SIG-M5 (cell line): ENCODE data around the gene CUBN.

ENCODE experiments used
- DNase-seq: peaks from one replicate; lab custom pipeline; 2025; lab: John Stamatoyannopoulos, UW

The CUBN gene

DNA sequence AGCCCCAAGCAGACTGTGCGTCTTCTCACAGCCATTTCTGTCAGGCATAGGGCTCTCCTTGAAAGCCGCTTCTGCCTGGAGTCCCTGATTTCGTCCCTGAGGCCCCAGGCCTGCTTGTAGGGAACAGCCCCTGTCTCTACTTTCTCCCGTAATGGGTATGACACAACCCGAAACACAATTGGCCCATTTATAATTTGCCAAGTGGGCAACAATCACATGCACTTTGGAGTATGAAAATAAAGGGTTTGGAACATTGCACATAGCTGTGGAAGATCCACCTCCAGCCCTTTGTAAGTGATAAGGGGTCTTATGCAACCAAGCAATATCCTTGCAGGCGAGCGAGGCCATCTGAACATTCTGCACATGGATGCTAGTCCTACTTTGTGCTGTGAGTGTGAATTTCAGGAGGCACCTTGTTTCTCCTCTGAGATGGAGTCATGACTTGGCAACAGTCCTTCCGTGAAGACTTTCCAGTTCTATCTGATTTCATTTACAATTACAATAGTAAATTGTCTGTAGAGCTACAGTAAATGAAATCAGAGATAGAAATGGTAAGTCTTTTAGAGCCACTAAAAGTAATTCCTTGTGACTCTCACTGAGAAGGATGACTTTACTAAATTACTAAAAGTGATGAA is 141.5 kb downstream of the CUBN start:
- no peak for DNase-seq

DNA sequence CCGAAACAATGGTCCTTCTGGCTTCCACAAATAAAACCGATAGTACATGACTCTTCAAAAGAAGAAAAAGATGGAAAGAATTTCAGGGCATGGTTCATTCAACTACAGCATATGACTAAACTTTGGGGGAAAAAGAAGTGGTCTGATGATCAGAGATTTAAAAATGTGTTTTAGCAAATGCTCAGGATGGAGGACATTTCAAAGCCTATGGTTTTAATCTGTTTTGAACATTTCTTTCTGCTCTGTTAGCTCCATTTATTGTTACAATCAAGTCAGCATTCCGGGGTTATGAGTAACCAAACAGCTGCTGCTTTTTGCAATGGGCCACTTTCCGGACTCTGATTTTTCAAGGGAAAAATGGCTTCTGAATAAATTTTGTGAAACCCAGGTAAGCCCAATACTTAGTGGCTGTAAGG is 142.4 kb downstream of the CUBN start:
- no peak for DNase-seq

DNA sequence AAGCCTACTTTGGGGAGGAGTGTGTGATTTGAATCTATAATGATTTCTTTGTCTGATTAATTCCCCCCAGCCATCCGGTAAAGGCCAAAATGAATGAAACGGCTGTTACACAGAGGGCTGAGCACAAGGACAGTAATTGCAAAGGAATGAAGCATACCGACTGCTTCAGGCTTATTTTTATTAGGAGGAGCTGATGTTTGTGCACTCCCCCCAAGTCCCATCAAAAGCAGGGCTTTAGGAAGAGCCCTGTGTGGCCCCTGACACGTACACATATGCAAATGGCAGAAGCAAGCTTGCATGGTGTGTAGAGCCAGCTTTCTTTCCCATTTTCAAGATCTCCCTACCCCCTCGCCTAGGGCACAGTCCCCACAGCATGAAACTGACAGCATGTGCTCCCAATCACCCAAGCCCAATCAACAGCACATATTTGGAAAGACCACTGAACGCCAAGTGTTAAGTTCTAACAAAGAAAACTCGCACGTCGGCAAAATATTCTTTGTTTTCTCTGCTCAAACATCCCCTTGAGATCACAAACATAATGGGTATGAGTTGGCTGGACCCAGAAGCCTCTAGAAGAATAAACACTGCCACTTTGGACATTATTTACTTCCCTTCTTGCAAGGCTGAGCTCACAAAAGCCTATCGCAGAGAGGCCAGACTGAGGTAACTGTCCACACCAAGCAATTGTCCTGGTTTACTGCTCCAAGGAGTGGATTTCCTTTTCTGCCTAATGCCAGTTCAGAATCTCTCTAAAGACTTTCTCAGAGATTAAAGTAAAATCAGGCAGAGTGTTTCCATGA is 143.0 kb downstream of the CUBN start:
- DNase-seq, result no peak

DNA sequence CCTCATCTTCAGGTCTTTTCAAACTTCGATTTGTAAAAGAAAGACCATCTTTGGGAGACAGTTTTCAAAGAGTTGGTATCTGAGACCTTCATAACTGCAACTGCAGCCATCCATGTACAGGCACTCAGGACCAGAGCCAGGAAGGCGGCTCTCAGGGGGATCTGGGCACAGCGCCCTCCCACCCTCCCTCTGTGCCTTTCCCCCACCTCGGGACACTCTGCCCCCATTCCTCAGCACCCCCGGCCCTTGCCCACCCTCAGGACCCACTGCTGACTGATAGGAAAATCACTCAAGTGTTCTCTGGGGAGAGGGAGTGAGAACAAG is 143.6 kb downstream of the CUBN start:
- DNase-seq, result no peak

DNA sequence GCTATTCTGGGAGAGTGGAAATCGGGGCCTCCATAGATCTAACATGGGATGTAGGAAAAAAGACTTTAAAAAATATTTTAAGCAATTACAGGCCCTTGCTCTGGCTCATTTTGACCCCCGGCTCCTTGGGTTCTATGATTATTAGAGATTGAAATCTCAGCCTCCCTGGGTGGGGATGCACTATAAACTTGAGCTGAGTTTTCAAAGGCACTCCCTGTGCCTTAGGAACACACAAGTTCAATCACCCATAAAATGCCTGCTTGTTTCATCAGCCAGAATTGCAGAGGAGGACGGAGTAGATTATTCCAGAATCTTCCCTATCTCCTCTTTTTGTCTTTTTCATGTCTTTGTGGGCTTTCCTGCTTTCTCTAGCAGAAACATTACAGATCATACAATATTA is 145.4 kb downstream of the CUBN start:
- DNase-seq, result no peak

DNA sequence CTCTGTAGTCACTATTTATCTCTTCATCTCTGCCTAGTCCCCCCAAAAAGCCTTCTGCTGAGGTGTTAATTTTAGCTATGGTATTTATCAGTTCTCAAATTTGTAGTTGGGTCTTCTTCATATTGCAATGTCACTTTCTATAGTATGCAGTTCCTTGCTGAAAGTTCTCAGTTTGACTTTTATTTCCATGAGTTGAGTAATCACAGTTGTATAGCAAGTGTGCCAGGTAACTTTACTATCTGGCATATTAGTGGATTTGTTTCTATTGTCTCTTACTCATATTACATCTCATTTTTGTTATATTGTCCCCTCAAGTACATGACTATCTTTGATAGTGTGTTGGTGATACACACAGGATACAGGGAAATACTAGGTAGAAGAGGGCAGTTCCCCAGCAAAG is 152.8 kb downstream of the CUBN start:
- DNase-seq, result no peak

DNA sequence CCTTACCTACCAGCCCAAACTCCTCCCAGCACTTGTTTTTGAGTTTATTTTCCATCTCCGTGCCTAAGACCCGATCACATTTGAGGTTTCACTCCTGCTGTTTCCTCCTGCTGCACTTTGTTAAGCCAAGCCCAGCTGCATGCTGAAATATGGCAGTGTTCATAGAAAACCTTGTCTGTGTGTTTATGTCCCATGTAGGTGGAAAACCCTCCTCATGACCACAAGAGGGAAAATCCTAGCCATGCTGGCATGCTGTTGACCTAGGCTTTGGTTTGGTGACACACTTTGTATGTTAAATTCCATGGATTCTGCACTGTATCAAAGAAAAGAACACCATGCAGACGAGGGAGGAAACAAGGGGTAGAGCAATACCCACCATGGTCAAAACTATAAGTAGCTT is 154.4 kb downstream of the CUBN start:
- DNase-seq, result no peak

DNA sequence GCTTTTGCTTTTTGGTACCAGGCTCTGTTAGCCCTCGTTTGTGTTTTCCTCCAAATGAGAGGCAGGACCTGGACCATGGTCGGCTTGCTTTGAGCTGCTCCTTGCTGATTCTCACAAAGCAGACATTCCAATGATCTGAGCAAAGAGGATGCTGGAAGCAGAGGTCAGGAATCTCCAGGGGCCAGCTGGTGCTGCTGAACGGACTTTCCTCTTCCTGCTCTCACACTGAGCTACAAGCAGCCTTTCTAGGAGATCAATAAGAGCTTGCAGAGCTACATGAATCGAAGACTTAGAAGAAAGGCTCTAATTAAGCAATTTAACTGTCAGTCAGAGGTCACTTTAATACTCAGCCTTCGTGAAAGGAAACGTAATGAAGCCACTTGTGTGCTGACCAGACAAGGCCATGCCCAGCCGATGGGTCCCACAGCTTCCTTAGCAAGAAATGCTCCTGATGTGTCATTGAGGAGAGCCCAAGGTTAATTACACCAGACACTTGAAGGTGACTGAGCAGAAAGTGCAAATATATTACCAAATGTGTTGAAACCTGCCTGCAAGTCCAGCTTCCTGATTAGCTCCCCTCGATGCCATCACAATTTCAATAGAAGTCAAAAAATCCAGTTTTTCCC is 161.1 kb downstream of the CUBN start:
- no peak for DNase-seq

DNA sequence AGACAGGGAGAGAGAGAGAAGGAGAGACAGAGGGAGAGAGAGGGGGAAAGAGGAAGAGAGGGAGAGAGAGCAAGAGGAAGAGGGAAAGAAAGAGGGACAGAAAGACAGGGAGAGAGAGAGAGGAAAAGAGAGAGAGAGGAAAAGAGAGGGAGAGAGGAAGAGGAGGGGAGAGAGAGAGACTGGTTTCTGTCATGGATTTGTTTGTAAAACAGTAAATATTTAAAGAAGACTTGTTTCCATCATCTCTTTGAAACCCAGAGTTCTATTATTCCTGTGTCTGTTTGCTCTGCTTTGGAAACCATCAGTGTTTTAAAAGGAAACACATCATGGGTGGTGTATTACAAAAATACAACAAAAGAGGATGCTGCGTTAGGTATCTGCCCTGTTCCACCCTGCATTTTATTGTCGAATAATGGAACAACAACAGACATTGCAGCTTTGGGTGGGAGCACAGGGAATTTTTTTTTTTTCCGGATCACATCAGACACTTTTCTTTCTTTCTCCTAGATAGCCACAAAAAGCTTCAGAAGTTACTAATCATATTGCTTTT is 161.7 kb downstream of the CUBN start:
- DNase-seq, result no peak

DNA sequence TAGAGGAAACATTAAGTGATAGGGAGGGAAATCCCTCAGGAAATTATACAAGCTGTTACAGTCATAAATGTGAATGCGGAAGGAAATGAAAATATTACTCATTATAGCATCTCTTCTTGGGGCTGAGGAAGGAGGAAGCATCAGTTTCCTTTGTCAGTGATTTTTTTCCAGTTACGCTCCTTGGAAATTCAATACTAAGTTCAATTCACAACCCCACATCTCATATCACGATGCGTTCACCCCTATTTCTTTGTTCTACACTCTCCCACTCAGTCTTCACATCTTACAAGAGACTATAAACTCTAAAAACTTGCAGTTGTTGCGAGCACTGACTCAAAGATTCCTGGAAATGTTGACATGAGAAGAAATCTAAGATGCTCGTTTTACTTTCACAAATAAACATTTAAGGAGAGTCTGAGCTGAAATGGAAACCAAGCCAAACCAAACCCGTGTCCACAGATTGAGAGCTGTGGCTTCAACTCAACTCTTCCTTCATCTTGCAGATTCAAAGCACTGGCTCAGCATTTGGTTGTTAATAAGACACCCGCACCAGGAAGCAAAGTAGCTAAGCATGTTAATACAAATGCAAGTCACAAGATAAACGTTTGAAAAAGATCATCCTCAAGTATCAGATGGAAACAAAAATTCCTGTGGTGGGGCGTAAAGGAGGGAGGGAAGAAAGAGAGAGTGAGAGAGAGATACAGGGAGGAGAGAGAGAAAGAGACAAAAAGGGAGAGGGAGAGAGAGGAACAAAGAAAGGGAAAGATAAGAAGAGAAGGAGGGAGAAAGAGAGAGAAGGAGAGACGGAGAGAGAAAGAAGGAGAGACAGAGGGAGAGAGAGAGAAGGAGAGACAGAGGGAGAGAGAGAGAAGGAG is 162.4 kb downstream of the CUBN start:
- no peak for DNase-seq

DNA sequence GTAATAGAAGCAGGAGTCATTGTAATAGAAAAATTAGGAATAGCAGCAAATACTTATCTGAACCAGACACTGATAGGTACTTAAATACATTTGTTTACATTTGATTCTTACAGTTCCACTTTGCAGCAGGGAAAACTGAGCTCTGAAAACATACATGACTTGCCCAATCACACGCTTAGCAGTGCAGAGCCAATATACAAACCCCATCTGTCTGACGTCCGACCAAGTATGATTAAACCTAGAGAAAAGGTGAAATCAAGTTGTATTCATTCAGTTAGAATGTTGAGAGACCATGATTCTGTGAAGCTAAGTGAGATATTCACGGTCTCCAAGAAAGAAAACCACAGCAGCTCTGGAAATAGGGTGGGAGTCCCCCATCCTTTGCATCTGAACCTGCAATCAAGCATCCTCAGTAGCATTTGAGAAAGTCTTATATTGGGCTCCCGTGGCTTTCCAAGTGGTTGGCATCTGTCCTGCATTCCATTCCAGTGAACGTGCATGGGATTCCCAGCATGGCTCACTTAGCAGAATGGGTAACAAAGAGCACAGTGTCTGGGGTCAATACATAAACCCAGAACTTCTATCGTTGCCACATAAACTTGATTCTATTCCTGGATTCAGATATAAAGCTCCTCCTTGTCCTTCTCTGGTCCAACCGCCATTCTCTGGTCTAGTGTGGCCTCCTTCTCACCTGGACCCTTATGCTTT is 163.7 kb downstream of the CUBN start:
- DNase-seq, result no peak

DNA sequence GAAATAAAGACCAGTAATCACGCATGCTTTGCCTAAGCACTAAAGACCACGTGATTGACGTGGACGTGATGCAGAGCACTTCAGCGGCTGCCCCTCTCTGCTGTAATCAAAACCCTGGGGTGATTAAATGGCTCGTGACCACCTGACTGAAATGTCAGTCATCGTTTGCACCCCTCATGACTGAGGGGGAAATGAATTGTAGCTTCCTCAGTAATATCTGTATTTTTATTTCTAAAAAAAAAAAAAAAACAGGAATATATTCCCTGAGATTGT is 164.3 kb downstream of the CUBN start:
- DNase-seq, result no peak

DNA sequence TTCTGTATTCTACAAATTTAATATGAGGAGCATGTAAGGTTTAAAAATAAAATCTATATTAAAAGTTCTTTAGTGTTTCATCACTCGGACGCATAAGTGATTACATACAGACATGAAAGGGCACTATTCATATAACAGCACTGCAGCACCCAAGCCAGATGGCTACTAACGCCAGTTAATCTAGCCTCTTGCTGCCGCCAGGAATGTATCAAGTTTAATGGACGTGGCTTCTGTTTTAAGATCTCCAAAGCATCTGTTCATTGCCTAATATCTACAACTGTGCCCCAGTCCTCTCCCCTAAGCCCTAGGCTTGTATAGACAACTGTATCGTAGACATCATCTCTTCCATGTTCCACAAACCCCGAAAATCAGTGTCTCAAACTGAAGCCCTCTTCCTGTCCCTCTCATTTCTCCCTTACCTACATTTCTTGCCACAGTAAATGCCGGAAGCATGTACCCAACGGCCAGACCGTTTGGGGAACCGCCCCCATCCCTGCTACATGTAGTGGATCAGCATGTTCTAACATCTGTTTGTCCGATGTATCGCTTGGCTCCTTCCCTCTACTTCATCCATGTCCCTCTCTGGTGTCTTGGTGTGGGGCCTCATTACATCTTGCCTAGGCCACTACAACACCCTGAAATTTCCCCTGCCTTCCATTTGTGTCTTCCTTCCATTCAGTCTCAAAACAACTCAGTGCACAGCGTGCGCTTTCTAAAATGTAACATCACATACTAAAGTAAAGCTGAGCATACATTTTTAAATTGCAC is 164.9 kb downstream of the CUBN start:
- no peak for DNase-seq

DNA sequence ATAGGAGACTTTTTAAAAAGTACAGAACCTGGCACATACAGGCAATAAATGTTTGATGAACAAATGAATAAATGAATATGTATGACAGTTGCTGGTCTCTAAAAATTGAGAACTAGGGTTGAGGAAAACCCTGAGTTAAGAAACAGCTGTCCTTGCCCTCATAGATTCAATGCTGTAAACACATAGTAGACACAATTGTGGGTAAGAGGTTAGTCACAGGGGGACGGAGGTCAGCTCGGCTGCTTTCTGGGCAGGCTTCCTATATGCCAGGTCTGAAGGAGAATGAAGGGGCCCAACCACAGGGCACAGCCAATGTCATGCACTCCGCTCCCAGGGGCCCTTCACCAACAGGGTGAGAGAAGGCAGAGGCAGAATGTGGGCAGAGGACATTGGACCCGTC is 169.1 kb downstream of the CUBN start:
- no peak for DNase-seq

DNA sequence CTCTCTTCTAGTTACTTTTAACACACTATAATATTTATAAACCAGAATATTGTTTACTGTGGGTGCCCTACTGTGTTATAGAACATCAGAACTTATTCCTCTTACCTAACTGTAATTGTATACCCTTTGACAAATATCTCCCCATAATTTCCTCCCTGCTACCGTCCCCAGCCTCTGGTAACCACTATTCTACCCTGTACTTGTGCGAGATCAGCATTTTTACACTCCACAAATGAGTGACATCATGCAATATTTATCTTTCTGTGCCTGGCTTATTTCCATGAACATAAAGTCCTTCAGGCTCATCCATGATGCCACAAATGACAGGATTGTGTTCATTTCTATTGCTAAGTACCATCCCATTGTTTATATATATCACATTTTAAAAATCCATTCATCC is 172.6 kb downstream of the CUBN start:
- DNase-seq, result no peak

DNA sequence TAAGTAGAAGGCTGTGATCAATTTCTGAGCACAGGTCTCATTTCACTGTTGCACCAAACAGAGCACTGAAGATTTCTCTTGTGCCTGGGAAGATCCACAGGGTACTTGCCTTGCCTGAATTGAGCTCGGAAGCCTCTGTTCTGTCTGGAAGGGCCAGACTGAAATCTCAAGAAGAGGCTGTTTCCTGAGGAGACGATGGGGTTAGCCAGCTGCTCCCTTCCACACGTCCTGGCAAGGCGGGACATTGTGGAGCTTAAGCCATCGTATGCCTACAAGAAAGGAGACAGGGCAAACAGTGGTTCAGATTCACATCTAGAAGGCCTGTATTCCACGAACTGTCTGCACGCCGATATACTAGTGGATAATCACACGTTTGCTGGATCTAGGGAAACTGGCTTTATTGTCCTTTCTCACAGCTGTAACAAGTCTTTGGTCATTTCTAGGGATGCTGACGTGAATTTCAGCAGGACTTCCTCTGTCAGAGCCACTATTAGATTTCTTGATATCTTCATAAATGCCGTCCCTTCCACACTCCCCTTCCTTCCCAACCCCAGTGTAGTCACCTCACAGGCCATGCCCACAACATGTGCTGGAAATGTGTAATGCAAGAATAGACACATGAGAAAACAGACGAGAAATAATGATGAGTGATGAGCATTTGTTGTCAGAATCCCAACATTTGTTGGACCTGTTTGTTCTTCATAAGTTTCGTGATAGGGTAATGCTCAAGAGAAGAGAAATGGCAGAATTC is 175.2 kb downstream of the CUBN start:
- DNase-seq, result no peak

DNA sequence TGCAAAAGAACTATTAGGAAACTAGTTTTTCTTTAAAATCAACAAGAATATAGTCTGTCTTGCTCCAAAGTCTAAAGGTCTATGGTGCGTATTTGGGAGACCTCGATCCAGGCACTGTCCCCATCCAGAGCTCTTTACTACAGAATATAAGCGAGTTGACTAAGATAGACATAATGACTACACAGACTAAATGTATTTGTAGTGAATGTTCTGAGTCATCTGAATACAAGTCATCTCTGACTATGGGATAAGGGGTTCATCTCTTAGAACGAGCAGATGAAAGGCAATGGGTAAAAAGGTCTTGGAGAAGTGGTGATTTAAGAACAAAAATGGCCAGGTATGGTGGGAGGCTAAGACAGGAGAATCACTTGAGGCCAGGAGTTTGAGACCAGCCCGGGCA is 176.3 kb downstream of the CUBN start:
- no peak for DNase-seq

DNA sequence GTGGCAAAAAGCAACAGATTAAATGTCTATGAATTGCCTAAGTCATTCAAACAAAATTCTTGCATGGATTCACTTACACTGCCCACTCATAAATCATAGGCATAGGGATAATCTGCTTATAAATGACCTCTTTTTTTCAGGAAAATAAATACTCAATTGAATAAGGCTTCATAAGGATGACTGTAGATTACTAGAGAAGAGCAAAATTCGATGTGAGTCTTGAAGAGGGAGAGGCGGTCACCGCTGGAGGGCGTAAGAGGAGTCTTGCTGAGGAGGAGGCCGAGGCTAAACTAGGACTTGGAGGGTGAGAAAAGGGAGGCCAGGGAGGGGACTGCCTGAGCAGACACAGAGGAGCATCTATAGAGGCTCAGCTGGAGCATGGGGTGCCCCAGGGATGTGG is 177.0 kb downstream of the CUBN start:
- DNase-seq, result no peak

DNA sequence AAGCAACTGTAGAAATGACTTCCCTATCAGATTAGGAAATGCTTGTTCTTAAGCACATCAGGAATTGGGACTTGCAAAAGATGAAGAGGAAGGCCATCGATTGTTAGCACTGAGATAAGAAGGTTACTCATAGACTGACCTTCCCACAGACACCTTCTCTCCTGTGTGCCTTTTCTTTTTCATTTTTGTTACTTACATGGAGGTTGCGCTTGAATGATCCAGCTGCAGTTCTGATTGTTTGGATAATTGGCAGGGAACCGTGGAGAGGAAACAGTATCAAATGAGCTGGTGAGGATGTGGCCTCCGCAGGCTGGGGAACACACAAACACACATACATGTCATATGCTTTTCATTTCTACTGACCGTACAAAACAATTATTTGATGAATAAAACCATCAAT is 177.5 kb downstream of the CUBN start:
- no peak for DNase-seq
